ENCODE measurements around the gene RGS14.
"Not testable (repeated sequence)": the region's sequence is repeated elsewhere in the genome, so short reads cannot be mapped to it uniquely, and the experiment has no call there.

Gene RGS14

DNA sequence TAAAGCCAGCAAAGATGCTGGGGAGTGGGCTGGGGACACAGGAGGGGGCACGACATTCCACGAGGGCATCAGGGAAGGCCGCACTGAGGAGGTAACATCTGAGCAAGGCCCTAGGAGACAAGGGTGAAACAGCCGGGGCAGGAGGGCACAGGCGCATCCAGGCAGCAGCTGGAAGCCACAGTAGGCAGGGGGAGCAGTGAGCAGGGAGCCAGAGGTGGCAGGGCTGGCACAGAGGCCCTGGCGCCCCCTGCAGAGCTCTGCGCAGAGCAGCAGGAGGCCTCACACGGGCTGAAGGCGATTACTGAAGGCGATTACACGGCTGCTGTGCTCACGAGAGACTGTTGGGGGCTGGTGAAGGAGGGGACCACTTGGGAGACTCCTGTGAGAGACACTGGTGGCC, 21.6 kb upstream of the RGS14 start:
- 88% methylated on average over 12 of the region's 12 CpGs for WGBS, 2 experiments
- H3K4me1 ChIP-seq (ENCODE audit: control insufficient read depth, insufficient read depth, low read length) = no peaks in the 10 kb centered on the region
- no peaks in the 10 kb centered on the region for H3K9me3 ChIP-seq (ENCODE audit: control insufficient read depth, low read length)
- no peaks in the 10 kb centered on the region for H3K27me3 ChIP-seq (ENCODE audit: control insufficient read depth, insufficient read depth, low read length, poor library complexity, severe bottlenecking)
- no peak overlapping the region for H3K4me3 ChIP-seq (ENCODE audit: insufficient read depth, low read depth, low read length)
- no peak overlapping the region for H3K27ac ChIP-seq (ENCODE audit: insufficient read depth, low read depth, low read length, poor library complexity, severe bottlenecking)
- peaks cover 30% of the 10 kb centered on the region for H3K36me3 ChIP-seq (ENCODE audit: control insufficient read depth, insufficient read depth, low read length)

DNA sequence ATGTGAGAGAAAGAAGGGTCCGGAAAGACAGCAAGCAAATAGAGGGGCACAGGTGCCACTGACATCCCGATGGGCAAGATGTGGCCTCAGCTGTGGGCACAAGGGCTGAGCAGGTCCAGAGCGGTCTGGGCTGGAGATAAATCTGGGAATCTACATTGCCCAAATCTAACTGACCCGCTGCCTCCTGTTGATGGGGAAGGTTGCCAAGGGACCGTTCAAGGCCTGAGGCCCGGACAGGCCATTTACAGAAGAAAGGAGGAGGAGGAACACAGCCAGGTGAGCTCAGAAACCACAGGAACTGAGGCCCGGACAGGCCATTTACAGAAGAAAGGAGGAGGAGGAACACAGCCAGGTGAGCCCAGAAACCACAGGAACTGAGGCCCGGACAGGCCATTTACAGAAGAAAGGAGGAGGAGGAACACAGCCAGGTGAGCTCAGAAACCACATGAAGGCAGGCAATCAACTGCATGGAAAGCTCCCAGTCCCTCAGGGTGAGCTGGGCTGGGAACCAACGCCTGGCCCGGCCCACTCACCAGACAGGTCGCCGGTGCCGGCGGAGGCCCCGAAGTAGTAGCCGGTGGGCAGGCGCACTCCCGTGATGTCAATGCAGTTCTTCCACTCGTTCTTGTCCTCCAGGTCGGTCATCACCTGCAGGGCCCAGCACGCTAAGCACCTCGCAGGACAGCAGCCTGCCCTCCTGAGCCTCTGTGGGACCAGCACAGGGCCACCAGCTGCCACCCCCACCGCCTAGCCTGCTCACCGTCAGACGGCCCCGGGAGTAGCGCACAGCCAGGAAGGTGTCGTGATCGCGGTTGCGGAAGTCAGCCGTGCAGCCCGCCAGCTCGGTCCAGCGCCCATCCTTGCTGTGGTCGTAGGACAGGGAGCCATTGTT, 20.9 kb upstream of the RGS14 start:
- Histone ChIP-seq H3K9me3 (ENCODE audit: control insufficient read depth, low read length) (no peaks in the 10 kb centered on the region), H3K4me1 (ENCODE audit: control insufficient read depth, insufficient read depth, low read length) (no peaks in the 10 kb centered on the region), H3K27me3 (ENCODE audit: control insufficient read depth, insufficient read depth, low read length, poor library complexity, severe bottlenecking) (no peaks in the 10 kb centered on the region), H3K27ac (ENCODE audit: insufficient read depth, low read depth, low read length, poor library complexity, severe bottlenecking) (no peak overlapping the region), H3K4me3 (ENCODE audit: insufficient read depth, low read depth, low read length) (no peak overlapping the region), H3K36me3 (ENCODE audit: control insufficient read depth, insufficient read depth, low read length) (peaks cover 30% of the 10 kb centered on the region)
- 96% methylated on average over 36 of the region's 36 CpGs for WGBS, 2 experiments

DNA sequence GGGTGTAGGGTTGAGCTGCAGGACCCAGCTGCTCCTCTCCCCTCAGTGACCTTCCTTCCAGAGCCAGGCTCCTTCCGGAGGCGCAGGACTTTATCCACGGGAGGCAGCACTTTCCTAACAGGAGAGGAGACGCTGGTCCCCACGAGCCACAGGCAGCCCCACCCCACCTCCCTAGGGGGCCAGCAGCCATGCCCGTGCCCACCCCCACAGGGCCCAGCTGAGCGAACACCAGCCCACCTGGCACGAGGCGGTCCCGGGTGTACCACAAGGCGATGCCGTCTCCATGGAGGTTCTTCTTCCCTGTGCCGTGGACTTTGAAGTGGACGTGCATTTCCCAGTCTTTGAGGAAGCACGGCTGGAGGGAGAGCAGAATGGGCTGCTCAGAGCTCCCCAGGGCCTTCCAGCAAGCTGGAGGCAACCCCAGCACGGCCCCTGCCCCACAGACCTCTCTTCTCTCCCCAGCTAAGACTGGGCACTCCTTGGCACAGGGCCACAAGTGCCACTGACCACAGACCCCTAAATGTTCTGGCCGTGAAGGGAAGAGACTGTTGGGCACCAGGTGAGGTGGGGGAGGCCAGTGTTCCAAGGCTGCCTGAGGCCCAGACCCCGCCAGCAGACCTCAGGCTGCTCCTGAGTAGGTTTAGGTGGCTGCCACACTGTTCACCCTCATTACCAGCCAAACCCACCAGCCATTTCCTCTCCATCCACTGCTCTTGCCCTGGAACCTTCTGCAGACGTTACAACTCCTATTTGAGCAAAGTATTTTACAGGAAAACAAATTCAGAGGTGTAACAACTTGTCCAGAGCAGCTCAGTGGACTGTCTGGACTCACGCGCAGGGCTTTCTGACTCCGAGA, 19.2 kb upstream of the RGS14 start:
- no peak overlapping the region for H3K27ac ChIP-seq (ENCODE audit: insufficient read depth, low read depth, low read length, poor library complexity, severe bottlenecking)
- peaks cover 28% of the 10 kb centered on the region for H3K36me3 ChIP-seq (ENCODE audit: control insufficient read depth, insufficient read depth, low read length)
- H3K9me3 ChIP-seq (ENCODE audit: control insufficient read depth, low read length) = no peaks in the 10 kb centered on the region
- no peaks in the 10 kb centered on the region for H3K27me3 ChIP-seq (ENCODE audit: control insufficient read depth, insufficient read depth, low read length, poor library complexity, severe bottlenecking)
- 89% methylated on average over 22 of the region's 22 CpGs for WGBS, 2 experiments
- H3K4me3 ChIP-seq (ENCODE audit: insufficient read depth, low read depth, low read length) = no peak overlapping the region
- no peaks in the 10 kb centered on the region for H3K4me1 ChIP-seq (ENCODE audit: control insufficient read depth, insufficient read depth, low read length)

DNA sequence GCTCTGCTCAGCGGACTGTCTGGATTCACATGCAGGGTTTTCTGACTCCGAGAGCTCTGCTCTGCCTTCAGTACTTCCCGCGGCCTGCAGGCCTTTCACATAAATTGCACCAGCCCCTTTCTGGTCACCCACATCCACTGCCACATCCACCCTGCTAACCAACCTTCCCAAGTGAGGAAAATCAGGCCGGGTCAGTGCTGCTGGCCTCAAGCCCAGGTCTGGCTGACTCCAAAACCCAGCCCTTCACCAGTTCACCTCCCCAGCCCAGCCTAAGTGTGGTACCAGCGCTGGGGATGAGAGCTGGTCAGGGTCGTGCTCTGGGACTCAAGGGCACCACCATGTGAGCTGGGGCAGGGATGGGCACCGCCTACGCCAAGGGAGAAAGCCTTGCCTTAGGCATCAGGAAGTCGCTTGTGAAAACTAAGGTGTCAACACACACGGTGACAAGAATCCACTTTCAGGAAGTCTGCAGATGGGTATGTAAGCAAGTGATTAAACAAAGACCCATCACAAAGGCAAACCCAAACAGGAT, 18.6 kb upstream of the RGS14 start:
- no peaks in the 10 kb centered on the region for H3K27me3 ChIP-seq (ENCODE audit: control insufficient read depth, insufficient read depth, low read length, poor library complexity, severe bottlenecking)
- no peaks in the 10 kb centered on the region for H3K4me1 ChIP-seq (ENCODE audit: control insufficient read depth, insufficient read depth, low read length)
- H3K9me3 ChIP-seq (ENCODE audit: control insufficient read depth, low read length) = no peaks in the 10 kb centered on the region
- no peak overlapping the region for H3K27ac ChIP-seq (ENCODE audit: insufficient read depth, low read depth, low read length, poor library complexity, severe bottlenecking)
- 85 to 87% methylated on average over 11 of the region's 11 CpGs for WGBS, 2 experiments
- no peak overlapping the region for H3K4me3 ChIP-seq (ENCODE audit: insufficient read depth, low read depth, low read length)
- peaks cover 21% of the 10 kb centered on the region for H3K36me3 ChIP-seq (ENCODE audit: control insufficient read depth, insufficient read depth, low read length)

DNA sequence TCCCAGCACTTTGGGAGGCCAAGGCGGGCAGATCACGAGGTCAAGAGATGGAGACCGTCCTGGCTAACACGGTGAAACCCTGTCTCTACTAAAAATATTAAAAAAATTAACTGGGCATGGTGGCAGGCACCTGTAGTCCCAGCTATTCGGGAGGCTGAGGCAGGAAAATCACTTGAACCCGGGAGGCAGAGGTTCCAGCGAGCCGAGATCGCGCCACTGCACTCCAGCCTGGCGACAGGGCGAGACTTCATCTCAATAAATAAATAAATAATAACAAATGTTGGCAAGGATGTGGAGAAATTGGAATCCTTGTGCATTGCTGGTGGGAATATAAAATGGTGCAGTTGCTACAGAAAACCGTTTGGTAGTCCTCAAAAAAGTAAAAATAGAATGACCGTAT, 14.7 kb upstream of the RGS14 start:
- H3K36me3 ChIP-seq (ENCODE audit: control insufficient read depth, insufficient read depth, low read length); H3K27me3 ChIP-seq (ENCODE audit: control insufficient read depth, insufficient read depth, low read length, poor library complexity, severe bottlenecking); H3K27ac ChIP-seq (ENCODE audit: insufficient read depth, low read depth, low read length, poor library complexity, severe bottlenecking); H3K4me1 ChIP-seq (ENCODE audit: control insufficient read depth, insufficient read depth, low read length); H3K4me3 ChIP-seq (ENCODE audit: insufficient read depth, low read depth, low read length); H3K9me3 ChIP-seq (ENCODE audit: control insufficient read depth, low read length): not testable (repeated sequence)
- WGBS, 2 experiments = 91 to 97% methylated on average over 12 to 13 of the region's 14 CpGs

DNA sequence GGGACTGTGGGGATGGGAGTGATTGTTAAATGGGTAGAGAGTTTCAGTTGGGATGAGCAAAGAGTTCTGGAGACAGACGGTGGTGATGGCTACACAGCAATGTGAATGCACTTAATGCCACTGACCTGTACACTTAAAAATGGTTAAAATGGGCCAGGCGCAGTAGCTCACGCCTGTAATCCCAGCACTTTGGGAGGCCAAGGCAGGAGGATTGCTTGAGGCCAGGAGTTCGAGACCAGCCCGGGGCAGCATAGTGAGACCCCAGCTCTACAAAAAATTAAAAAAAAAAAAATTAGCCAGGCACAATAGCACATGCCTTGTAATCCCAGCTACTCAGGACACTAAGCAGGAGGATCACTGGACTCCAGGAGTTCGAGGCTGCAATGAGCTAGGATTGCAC, 13.9 kb upstream of the RGS14 start:
- no peaks in the 10 kb centered on the region for H3K36me3 ChIP-seq (ENCODE audit: control insufficient read depth, insufficient read depth, low read length)
- WGBS, 2 experiments = 91 to 92% methylated on average over 6 of the region's 6 CpGs
- no peaks in the 10 kb centered on the region for H3K27me3 ChIP-seq (ENCODE audit: control insufficient read depth, insufficient read depth, low read length, poor library complexity, severe bottlenecking)
- H3K4me3 ChIP-seq (ENCODE audit: insufficient read depth, low read depth, low read length) = no peak overlapping the region
- H3K4me1 ChIP-seq (ENCODE audit: control insufficient read depth, insufficient read depth, low read length) = peaks cover under 1% of the 10 kb centered on the region
- H3K9me3 ChIP-seq (ENCODE audit: control insufficient read depth, low read length) = no peaks in the 10 kb centered on the region
- no peak overlapping the region for H3K27ac ChIP-seq (ENCODE audit: insufficient read depth, low read depth, low read length, poor library complexity, severe bottlenecking)

DNA sequence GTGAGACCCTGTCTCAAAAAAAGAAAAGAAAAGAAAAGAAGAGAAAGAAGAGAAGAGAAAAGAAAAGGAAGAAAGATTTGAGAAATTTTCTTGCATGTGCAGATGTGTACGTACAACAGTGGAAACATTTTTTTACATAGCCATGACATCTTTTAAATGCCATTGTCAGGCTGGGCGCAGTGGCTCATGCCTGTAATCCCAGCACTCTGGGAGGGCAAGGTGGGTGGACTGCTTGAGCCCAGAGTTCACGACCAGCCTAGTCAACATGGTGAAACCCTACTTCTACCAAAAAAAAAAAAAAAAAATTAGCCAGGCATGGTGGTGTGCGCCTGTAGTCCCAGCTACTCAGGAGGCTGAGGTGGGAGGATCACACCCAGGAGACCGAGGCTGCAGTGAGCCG, 12.8 kb upstream of the RGS14 start:
- Histone ChIP-seq H3K27me3 (ENCODE audit: control insufficient read depth, insufficient read depth, low read length, poor library complexity, severe bottlenecking) (no peaks in the 10 kb centered on the region), H3K9me3 (ENCODE audit: control insufficient read depth, low read length) (no peaks in the 10 kb centered on the region), H3K4me3 (ENCODE audit: insufficient read depth, low read depth, low read length) (no peak overlapping the region), H3K27ac (ENCODE audit: insufficient read depth, low read depth, low read length, poor library complexity, severe bottlenecking) (no peak overlapping the region), H3K36me3 (ENCODE audit: control insufficient read depth, insufficient read depth, low read length) (no peaks in the 10 kb centered on the region), H3K4me1 (ENCODE audit: control insufficient read depth, insufficient read depth, low read length) (peaks cover 4% of the 10 kb centered on the region)
- 99% methylated on average over 5 to 6 of the region's 6 CpGs for WGBS, 2 experiments

DNA sequence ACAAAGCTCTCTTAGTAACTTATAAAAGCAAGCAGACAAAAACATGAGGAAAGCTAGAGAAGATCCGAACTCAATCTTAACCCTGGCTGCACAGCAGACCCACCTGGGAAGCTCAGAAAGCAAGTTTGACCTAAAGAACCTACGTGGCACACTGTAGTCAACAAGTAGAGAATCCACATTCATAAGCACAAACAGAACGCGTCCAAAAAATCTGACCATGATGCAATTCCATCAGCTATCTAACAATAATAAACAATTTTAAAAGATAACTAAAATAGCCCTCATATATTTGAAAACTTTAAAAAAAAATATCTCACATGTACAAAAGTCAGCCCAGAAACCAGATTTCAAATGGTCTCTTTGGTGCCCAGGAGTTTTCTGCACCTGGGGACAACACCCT, 10.9 kb upstream of the RGS14 start:
- Histone ChIP-seq H3K9me3 (ENCODE audit: control insufficient read depth, low read length) (no peaks in the 10 kb centered on the region), H3K36me3 (ENCODE audit: control insufficient read depth, insufficient read depth, low read length) (no peaks in the 10 kb centered on the region), H3K4me1 (ENCODE audit: control insufficient read depth, insufficient read depth, low read length) (peaks cover 16% of the 10 kb centered on the region), H3K4me3 (ENCODE audit: insufficient read depth, low read depth, low read length) (no peak overlapping the region), H3K27ac (ENCODE audit: insufficient read depth, low read depth, low read length, poor library complexity, severe bottlenecking) (no peak overlapping the region), H3K27me3 (ENCODE audit: control insufficient read depth, insufficient read depth, low read length, poor library complexity, severe bottlenecking) (no peaks in the 10 kb centered on the region)
- WGBS, 2 experiments = 69 to 73% methylated on average over 4 of the region's 4 CpGs

DNA sequence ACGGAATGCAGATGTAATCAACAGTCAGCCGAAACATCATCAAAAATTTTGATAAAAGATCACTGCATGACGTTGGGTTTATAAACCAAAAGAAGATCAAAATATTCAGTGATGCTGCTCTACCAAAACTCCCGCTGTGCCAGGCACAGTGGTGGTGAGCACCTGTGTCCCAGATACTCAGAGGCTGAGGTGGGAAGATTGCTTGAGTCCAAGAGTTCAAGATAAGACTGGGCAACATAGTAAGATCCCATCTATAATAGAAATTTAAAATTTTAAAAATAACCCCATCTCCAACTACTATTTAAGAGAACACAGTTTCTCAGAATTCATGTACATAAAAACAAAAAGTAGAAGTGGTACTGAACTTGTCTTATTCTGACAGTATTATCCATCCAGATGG, 10.0 kb upstream of the RGS14 start:
- 96% methylated on average over 4 of the region's 4 CpGs for WGBS, 2 experiments
- no peaks in the 10 kb centered on the region for H3K36me3 ChIP-seq (ENCODE audit: control insufficient read depth, insufficient read depth, low read length)

DNA sequence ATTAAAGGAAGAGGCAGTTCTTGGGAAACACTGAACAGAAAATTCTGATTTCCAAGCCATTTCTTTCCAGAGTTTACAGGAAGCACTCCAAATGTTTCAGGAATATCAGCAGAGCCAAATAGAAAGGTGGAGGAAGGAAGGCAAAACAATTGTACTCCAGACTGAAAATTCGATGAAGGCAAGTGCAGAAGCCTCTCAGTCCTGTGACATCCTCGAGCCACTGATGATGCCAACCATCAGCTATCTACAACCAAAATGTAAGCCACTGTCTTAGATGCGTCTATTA, 8.4 kb upstream of the RGS14 start:
- Histone ChIP-seq H3K27ac (ENCODE audit: insufficient read depth, low read depth, low read length, poor library complexity, severe bottlenecking) (no peak overlapping the region), H3K27me3 (ENCODE audit: control insufficient read depth, insufficient read depth, low read length, poor library complexity, severe bottlenecking) (no peaks in the 10 kb centered on the region), H3K36me3 (ENCODE audit: control insufficient read depth, insufficient read depth, low read length) (no peaks in the 10 kb centered on the region), H3K9me3 (ENCODE audit: control insufficient read depth, low read length) (no peaks in the 10 kb centered on the region), H3K4me3 (ENCODE audit: insufficient read depth, low read depth, low read length) (no peak overlapping the region), H3K4me1 (ENCODE audit: control insufficient read depth, insufficient read depth, low read length) (peaks cover 16% of the 10 kb centered on the region)
- 91 to 93% methylated on average over 3 of the region's 3 CpGs for WGBS, 2 experiments

More for the DNA sequence above, 10.0 kb upstream of the RGS14 start:
- H3K4me1 ChIP-seq (ENCODE audit: control insufficient read depth, insufficient read depth, low read length) = peaks cover 16% of the 10 kb centered on the region
- H3K27me3 ChIP-seq (ENCODE audit: control insufficient read depth, insufficient read depth, low read length, poor library complexity, severe bottlenecking) = no peaks in the 10 kb centered on the region
- H3K27ac ChIP-seq (ENCODE audit: insufficient read depth, low read depth, low read length, poor library complexity, severe bottlenecking) = no peak overlapping the region
- H3K4me3 ChIP-seq (ENCODE audit: insufficient read depth, low read depth, low read length) = no peak overlapping the region
- H3K9me3 ChIP-seq (ENCODE audit: control insufficient read depth, low read length) = no peaks in the 10 kb centered on the region
